GM10266 (cell line): ENCODE measurements around the gene DCLK2.

Source experiments
- DNase-seq: peaks from one replicate; pipeline ENCODE4 v3.0.0; 2012; ENCODE audit errors: extremely low spot score
- CTCF ChIP-seq: IDR thresholded peaks from 2 replicates; pipeline ENCODE4 v1.5.1; 2012; ENCODE audit warnings: mild to moderate bottlenecking, low read depth; ENCODE audit not compliant: control insufficient read depth, insufficient read depth; ENCODE audit errors: missing control alignments

Gene DCLK2

GRCh38 chr4:150217808-150218207 is 139.6 kb downstream of the DCLK2 start:
- TF ChIP-seq CTCF: no peak
- DNase-seq: no peak

GRCh38 chr4:150218447-150218846 is 140.2 kb downstream of the DCLK2 start:
- no peak for TF ChIP-seq CTCF
- no peak for DNase-seq

DNA sequence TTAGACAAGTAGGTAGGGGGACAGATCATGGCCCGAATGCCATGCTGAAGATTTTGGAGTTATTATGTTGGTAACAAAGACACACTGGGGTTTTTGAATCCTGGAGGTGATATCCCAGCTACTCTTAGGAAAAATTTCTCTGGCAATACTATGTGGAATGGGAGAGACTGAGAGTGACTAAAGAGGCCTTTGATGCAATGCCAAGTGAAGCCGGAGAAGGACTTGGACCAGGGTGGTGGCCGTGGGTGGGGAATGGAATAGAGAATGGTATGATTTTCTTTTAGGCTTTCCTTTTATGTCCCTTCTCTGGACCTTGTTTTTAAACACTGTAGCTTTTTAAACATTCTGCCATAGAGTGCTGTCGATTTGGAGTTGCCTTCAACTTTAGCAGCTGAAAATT is 141.6 kb downstream of the DCLK2 start:
- no peak for TF ChIP-seq CTCF

GRCh38 chr4:150224896-150225591 is 146.8 kb downstream of the DCLK2 start:
- no peak for TF ChIP-seq CTCF
- DNase-seq: no peak

More for the DNA sequence above, 141.6 kb downstream of the DCLK2 start:
- no peak for DNase-seq

DNA sequence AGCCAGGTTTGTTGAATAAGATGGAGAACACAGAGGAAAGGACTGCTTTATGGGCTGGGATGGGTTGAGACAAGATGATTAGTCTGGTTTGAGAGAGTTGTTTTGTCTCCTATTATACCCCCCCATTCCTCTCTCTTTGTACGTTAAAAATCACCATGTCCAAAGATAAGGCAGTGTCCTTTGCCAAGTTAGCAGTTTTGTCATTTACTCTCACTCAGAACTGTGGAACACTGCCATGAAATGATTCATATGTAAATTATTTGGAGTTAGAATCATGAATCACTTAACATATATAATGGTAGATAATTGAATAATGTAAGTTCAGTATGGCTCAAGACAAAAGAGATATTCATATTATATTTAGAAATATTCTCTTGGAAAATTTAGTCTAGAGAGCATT is 151.3 kb downstream of the DCLK2 start:
- no peak for DNase-seq
- no peak for TF ChIP-seq CTCF

DNA sequence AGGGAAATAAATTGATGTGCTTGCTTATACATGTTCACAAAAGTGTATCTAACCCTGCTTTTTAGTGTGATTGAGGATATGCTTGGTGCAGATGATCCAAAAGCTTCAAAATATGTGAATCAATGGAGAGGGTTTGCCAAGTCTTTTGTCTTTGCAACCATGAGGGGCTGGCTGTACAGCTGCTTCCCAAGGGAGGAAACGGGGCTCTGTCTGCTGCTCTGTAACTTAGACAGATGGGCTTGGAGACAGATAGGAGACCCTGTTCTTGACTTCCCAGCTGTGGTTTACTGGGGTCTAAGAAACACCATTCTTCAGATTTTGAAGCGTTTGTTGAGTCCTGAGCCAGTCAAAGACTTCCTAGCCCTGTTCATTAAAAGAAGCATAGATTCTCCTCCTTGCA is 152.3 kb downstream of the DCLK2 start:
- no peak for DNase-seq
- no peak for TF ChIP-seq CTCF

GRCh38 chr4:150231107-150231770 is 153.0 kb downstream of the DCLK2 start:
- no peak for TF ChIP-seq CTCF
- DNase-seq: no peak
